Lung (tissue), 16 donors: ENCODE data around the gene C9orf85. TPM values are rescaled to one million over a fixed set of nuclear protein-coding genes. Genes with fewer than 3 reads are reported as not detected.

Experiments
- ATAC-seq: fragments of 200-7000 bp; cut with Tn5 transposase; one replicate; pipeline ENCODE4 v1.9.1; 2020; ENCODE audit warnings: moderate number of reproducible peaks; ENCODE audit not compliant: insufficient read depth, low FRiP score
- DNase-seq, 3 donors: peaks; one replicate each; pipeline ENCODE4 v3.0.0-alpha.2; 2013 to 2017
- H3K27ac ChIP-seq, 2 donors: one replicate each; pipeline ENCODE4 v1.5.1; 2013; ENCODE audit warnings: mild to moderate bottlenecking in 2 of 2, moderate library complexity in 2 of 2, control low read depth in 1 of 2, inconsistent platforms in 1 of 2, low read depth in 1 of 2, low read length in 1 of 2
- H3K27me3 ChIP-seq, 3 donors: one replicate each; pipeline ENCODE4 v1.5.1; 2013; ENCODE audit warnings: low read length in 2 of 3; ENCODE audit not compliant: control insufficient read depth in 3 of 3, insufficient read depth in 3 of 3
- H3K36me3 ChIP-seq, 4 donors: one replicate each; pipeline ENCODE4 v1.5.1; 2013; ENCODE audit warnings: low read length in 4 of 4, mild to moderate bottlenecking in 1 of 4, moderate library complexity in 1 of 4; ENCODE audit not compliant: control insufficient read depth in 4 of 4, insufficient read depth in 4 of 4
- H3K4me1 ChIP-seq, 5 donors: one replicate each; pipeline ENCODE4 v1.5.1; 2013; ENCODE audit warnings: low read length in 5 of 5, mild to moderate bottlenecking in 2 of 5, moderate library complexity in 1 of 5; ENCODE audit not compliant: control insufficient read depth in 5 of 5, insufficient read depth in 5 of 5
- H3K4me3 ChIP-seq: one replicate; pipeline ENCODE4 v1.5.1; 2013; ENCODE audit warnings: mild to moderate bottlenecking, control low read depth, moderate library complexity
- H3K9ac ChIP-seq, 2 donors: one replicate each; pipeline ENCODE4 v1.5.1; 2013; ENCODE audit warnings: low read length in 2 of 2, control low read depth in 1 of 2; ENCODE audit not compliant: insufficient read depth in 1 of 2
- H3K9me3 ChIP-seq, 4 donors: one replicate each; pipeline ENCODE4 v1.5.1; 2013; ENCODE audit warnings: low read length in 3 of 4, mild to moderate bottlenecking in 1 of 4, moderate library complexity in 1 of 4; ENCODE audit not compliant: control insufficient read depth in 4 of 4, insufficient read depth in 3 of 4
- WGBS, 2 donors: extraction: QIAGEN DNeasy Blood & Tissue Kit; methylation state at CpG; one replicate each; pipeline ENCODE4 v1.1.7; 2013; 5-methylcytosine and 5-hydroxymethylcytosine counted together
- long read RNA-seq, 5 donors: transcript quantifications; one replicate each; lab custom pipeline, GENCODE V29; 2026
- polyA plus RNA-seq, 2 donors: library from polyadenylated mRNA; stranded (reverse); fragments of 200-250 nt; gene quantifications; one replicate each; pipeline ENCODE4 v1.2.1, GENCODE V29; 2013
- total RNA-seq, 2 donors: library from RNA; depleted of rRNA in 1 of 2; stranded (reverse); fragments of >200 nt in 1 of 2; gene quantifications; one replicate each; pipeline ENCODE4 v1.2.1, GENCODE V29; 2014 to 2021
- TF ChIP-seq, protein P1 (sequence below): IDR thresholded peaks from 2 replicates; pipeline ENCODE4 v1.5.1; 2012; ENCODE audit warnings: mild to moderate bottlenecking; ENCODE audit errors: control extremely low read depth, extremely low read depth
- donor health status: control.
- donor health status: control.
- donor health status: Bipolar disorder and iron deficiency.
- donor health status: healthy.
- donor health status: DM: yes; HTN: yes; CAD: no.

C9orf85 gene, protein sequence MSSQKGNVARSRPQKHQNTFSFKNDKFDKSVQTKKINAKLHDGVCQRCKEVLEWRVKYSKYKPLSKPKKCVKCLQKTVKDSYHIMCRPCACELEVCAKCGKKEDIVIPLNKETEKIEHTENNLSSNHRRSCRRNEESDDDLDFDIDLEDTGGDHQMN
- total RNA-seq (10 to 100 TPM in 1 of 2 donors, 1 to 10 TPM in 1; 8.3 to 17.3 TPM), polyA plus RNA-seq (1 to 10 TPM; 6.1 to 7.4 TPM)
- long read RNA-seq, donor 1, partial matches to known transcripts: 0 of 2 reads
- long read RNA-seq, donor 1, other reads (novel, unspliced or antisense): 0 of 2 reads
- long read RNA-seq, donor 2, partial matches to known transcripts: 0 of 1 reads
- long read RNA-seq, donor 2, other reads (novel, unspliced or antisense): 0 of 1 reads
- long read RNA-seq, donor 3, partial matches to known transcripts: 0 of 5 reads
- long read RNA-seq, donor 3, other reads (novel, unspliced or antisense): 0 of 5 reads
- long read RNA-seq, donor 4, partial matches to known transcripts: 0 of 3 reads
- long read RNA-seq, donor 4, other reads (novel, unspliced or antisense): 0 of 3 reads
- long read RNA-seq, donor 5, partial matches to known transcripts: 0 of 4 reads
- long read RNA-seq, donor 5, other reads (novel, unspliced or antisense): 0 of 4 reads

DNA sequence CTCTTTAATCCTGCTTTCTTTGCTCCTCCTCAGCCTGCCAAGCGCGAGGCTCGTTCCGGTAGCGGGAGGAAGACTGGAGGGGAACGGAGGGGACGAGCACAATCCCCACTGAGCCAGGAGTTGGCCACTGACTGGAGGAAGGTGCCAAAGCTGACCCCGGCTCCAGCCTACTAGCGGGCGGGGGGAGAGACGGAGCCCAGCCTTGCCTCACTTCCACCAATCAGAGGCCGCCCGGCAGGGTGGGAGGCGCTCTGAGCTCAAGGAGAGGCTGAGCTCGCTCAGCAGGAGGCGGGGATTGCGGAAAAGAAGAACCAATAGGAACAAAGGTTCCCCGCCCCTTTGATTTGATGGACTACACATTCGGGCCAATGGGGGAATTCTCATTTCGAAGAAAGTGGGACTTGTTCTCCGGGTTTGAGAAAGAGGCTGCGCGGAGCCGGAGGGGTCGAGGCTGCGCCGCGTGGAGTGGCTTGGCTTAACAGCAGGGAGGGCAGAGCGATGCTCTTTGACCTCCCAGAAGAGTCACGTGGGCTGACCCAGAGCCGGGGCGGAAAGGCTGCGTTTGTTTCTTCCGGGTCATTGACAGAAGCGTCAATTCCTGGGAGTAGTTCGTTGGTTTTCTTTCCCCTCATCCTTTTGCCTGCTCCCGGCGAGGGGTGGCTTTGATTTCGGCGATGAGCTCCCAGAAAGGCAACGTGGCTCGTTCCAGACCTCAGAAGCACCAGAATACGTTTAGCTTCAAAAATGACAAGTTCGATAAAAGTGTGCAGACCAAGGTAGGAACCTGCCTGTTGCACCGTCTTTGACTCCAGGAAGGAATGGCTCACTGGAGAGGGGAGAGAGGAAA, at the start of gene C9orf85, which contains the start of gene ABHD17B:
TSS of gene C9orf85 (plus strand) at position 579 of the 847 bp plus-strand sequence. CDS start at position 675, 96 bp downstream.
TSS of gene ABHD17B (minus strand) at position 133 of the 847 bp plus-strand sequence. CDS start 36,113 bp downstream, outside the sequence.
- no peaks in the 10 kb centered on the region for H3K36me3 ChIP-seq
- DNase-seq: peak; percentile 99 to 100 (median 100)
- 0 to 1% methylated on average over 45 of the region's 45 CpGs for WGBS, 2 donors
- ATAC-seq: peak; percentile 99
- peak within 1 kb of the TSS; percentile 88 to 97 for H3K27ac ChIP-seq
- H3K9me3 ChIP-seq: no peaks in the 10 kb centered on the region
- H3K4me1 ChIP-seq: peaks cover 3 to 16% (median 6%) of the 10 kb centered on the region in 5 donors
- no peaks in the 10 kb centered on the region for H3K27me3 ChIP-seq
- H3K4me3 ChIP-seq: peak within 1 kb of the TSS; percentile 95
- TF ChIP-seq, protein P1, sequence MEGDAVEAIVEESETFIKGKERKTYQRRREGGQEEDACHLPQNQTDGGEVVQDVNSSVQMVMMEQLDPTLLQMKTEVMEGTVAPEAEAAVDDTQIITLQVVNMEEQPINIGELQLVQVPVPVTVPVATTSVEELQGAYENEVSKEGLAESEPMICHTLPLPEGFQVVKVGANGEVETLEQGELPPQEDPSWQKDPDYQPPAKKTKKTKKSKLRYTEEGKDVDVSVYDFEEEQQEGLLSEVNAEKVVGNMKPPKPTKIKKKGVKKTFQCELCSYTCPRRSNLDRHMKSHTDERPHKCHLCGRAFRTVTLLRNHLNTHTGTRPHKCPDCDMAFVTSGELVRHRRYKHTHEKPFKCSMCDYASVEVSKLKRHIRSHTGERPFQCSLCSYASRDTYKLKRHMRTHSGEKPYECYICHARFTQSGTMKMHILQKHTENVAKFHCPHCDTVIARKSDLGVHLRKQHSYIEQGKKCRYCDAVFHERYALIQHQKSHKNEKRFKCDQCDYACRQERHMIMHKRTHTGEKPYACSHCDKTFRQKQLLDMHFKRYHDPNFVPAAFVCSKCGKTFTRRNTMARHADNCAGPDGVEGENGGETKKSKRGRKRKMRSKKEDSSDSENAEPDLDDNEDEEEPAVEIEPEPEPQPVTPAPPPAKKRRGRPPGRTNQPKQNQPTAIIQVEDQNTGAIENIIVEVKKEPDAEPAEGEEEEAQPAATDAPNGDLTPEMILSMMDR: no peak
- H3K9ac ChIP-seq: peak within 1 kb of the TSS; percentile 76 to 95

DNA sequence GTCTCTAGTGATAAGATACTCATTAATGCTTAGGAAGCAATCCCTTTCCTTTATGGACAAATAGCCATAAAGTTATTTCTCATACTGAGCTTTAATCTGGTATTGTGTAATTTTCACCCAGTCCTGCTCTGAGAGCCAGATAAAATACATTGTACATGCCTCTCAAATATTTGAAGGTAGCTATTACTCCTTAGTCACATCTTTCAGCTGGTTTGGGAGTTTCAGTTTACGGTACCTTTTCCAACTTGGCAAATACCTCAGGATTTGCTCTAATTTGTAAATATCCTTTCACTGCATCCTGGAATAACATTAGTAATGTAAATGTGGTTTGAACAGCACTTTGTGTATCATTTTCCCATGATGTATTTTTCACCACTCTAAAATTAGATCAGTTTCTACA, 47.8 kb upstream of the C9orf85 start:
- no peaks in the 10 kb centered on the region for H3K4me1 ChIP-seq
- WGBS, 2 donors: 54 to 67% methylated on average over 1 of the region's 1 CpG
- TF ChIP-seq, protein P1: no peak
- ATAC-seq (no peak), DNase-seq (peak in 2 of 3 donors; percentile 8 to 10)
- H3K27ac ChIP-seq: no peak overlapping the region
- H3K4me3 ChIP-seq: no peak overlapping the region
- H3K36me3 ChIP-seq: peaks cover 0 to 2% (median under 1%) of the 10 kb centered on the region in 4 donors
- H3K9ac ChIP-seq: no peak overlapping the region
- peaks cover 0 to 10% (median 5%) of the 10 kb centered on the region in 4 donors for H3K9me3 ChIP-seq
- H3K27me3 ChIP-seq: no peaks in the 10 kb centered on the region

- WGBS, 2 donors: 92 to 99% methylated on average over 6 of the region's 6 CpGs
- Histone ChIP-seq H3K4me3 (no peak overlapping the region), H3K4me1 (peaks cover 0 to 4% (median 0%) of the 10 kb centered on the region in 5 donors), H3K27me3 (no peaks in the 10 kb centered on the region), H3K27ac (no peak overlapping the region), H3K36me3 (peaks cover 2 to 3% (median 3%) of the 10 kb centered on the region in 4 donors), H3K9me3 (peaks cover 0 to 7% (median 2%) of the 10 kb centered on the region in 4 donors), H3K9ac (no peak overlapping the region)
- DNase-seq (no peak), ATAC-seq (no peak)
- TF ChIP-seq, protein P1: no peak
These were observed 36.1 kb upstream of the C9orf85 start for GRCh38 chr9:71875345-71875744.
